Testis (tissue), 3 donors: ENCODE data around the gene INSIG1. TPM values are rescaled to one million over a fixed set of nuclear protein-coding genes. Genes with fewer than 3 reads are reported as not detected.

Source experiments
- DNase-seq: peaks from one replicate; pipeline ENCODE4 v3.0.0-alpha.2; 2019
- H3K27ac ChIP-seq, 2 donors: fragments of 200-600 bp; sonication (generic); one replicate each; pipeline ENCODE4 v1.5.1; 2019
- H3K27me3 ChIP-seq: fragments of 200-600 bp; sonication (generic); one replicate; pipeline ENCODE4 v1.5.1; 2019
- H3K36me3 ChIP-seq: fragments of 200-600 bp; sonication (generic); one replicate; pipeline ENCODE4 v1.5.1; 2017; ENCODE audit warnings: low read depth; ENCODE audit errors: missing control alignments
- H3K4me1 ChIP-seq: fragments of 200-600 bp; sonication (generic); one replicate; pipeline ENCODE4 v1.5.1; 2019
- H3K4me3 ChIP-seq, 2 donors: fragments of 200-600 bp; sonication (generic); one replicate each; pipeline ENCODE4 v1.5.1; 2017 to 2019
- H3K9me3 ChIP-seq: fragments of 200-600 bp; sonication (generic); one replicate; pipeline ENCODE4 v1.5.1; 2017
- POLR2A ChIP-seq: fragments of 450-650 bp; IDR thresholded peaks from one replicate; pipeline ENCODE4 v1.6.1; 2017; ENCODE audit warnings: antibody characterized with exemption, mild to moderate bottlenecking, moderate library complexity
- WGBS, 2 donors: methylation state at CpG; one replicate each; pipeline ENCODE4 v1.1.5; 2018; 5-methylcytosine and 5-hydroxymethylcytosine counted together
- intact Hi-C: fragments of 100-400 bp; cut with DNase I; formaldehyde crosslinking; loops from one replicate; pipeline ENCODE4 v1.15.1; 2023; ENCODE audit warnings: low total_unique reads
- polyA plus RNA-seq: library from polyadenylated mRNA; stranded (reverse); fragments of 350-450 nt; fragmentation: Illumina TruSeq; extraction: RNeasy Lipid Tissue Mini Kit (QIAGEN cat#74804); gene quantifications from one replicate; pipeline ENCODE4 v1.2.3, GENCODE V29; 2014; ENCODE audit warnings: low read depth, low replicate concordance; ENCODE audit not compliant: insufficient read depth
- total RNA-seq, 2 donors: library from RNA; depleted of rRNA; stranded (reverse); fragments of >200 nt; gene quantifications; one replicate each; pipeline ENCODE4 v1.2.3, GENCODE V29; 2016
- TF ChIP-seq, protein P1 (sequence below), 3 experiments: fragments of 450-650 bp in 2 of 3; fragments of 200-600 bp in 1 of 3; sonication (generic) in 1 of 3; IDR thresholded peaks; one replicate each; pipeline ENCODE4 v1.5.1; 2016 to 2019; ENCODE audit warnings: antibody characterized with exemption in 3 of 3, mild to moderate bottlenecking in 2 of 3, moderate library complexity in 1 of 3

INSIG1 gene
- total and polyA plus RNA-seq, 3 donors from 2014 or later, result 52.7 to 118 (median 89.7) TPM

DNA sequence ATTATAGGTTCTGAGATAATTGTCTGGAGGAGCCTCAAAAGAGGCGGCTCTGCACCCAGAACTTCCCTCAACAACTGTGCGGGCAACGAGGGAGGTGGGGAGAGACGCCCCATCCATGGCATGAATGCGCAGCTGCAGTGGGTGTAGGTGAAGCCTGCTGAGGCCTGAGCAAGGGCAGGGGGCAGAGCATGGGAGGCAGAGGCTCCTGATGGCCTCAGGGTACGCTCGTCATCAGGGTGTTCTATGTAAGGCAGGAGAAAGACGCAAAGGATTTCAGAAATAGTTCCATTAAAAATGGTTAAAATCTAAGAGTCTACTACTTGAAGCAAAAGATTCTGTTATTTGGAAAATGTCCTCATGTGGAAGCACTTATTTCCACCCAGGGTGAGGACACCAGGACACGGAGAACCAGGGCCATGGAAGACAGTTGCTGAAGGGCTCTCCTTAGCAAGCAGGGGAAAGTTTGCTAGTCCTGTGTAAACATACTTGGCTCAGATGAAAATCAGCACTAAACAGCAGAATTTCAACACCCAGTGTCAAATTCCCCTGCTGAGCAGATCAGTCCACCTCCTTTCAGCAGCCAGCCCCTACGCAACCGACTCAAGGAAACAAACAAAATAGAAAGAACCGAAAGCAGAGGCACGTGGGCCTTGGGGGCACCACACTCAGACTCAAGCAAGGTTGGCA, 18.9 kb downstream of the INSIG1 start:
- WGBS, 2 donors, result 78 to 84% methylated on average over 11 to 13 of the region's 13 CpGs
- TF ChIP-seq, protein P1, sequence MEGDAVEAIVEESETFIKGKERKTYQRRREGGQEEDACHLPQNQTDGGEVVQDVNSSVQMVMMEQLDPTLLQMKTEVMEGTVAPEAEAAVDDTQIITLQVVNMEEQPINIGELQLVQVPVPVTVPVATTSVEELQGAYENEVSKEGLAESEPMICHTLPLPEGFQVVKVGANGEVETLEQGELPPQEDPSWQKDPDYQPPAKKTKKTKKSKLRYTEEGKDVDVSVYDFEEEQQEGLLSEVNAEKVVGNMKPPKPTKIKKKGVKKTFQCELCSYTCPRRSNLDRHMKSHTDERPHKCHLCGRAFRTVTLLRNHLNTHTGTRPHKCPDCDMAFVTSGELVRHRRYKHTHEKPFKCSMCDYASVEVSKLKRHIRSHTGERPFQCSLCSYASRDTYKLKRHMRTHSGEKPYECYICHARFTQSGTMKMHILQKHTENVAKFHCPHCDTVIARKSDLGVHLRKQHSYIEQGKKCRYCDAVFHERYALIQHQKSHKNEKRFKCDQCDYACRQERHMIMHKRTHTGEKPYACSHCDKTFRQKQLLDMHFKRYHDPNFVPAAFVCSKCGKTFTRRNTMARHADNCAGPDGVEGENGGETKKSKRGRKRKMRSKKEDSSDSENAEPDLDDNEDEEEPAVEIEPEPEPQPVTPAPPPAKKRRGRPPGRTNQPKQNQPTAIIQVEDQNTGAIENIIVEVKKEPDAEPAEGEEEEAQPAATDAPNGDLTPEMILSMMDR (IDR thresholded peaks at IDR 0.05), result no peak
- no peak for TF ChIP-seq POLR2A
- intact Hi-C loops, result no loop called here
- Histone ChIP-seq H3K4me1 (no peaks in the 10 kb centered on the region), H3K27me3 (no peaks in the 10 kb centered on the region), H3K36me3 (no peaks in the 10 kb centered on the region), H3K9me3 (no peaks in the 10 kb centered on the region), H3K27ac (no peak overlapping the region), H3K4me3 (no peak overlapping the region)
- DNase-seq, result no peak

DNA sequence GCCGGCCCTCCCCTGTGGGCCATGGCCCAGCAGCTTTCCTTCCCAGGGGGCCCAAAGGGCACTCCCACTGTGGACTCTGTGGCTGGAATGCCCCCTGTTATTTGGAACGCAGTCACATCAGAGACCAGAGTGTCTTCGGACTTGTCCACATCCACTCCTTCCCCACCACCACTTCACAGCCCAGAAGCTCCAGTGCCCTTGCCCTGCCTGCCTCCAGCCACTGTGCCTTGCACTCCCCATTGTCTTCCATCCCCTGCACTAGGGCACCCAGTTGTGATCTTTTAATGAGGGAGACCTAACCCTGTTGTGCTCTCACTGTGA, 19.4 kb downstream of the INSIG1 start:
- H3K4me3 ChIP-seq, result no peak overlapping the region
- H3K27ac ChIP-seq, result no peak overlapping the region
- H3K4me1 ChIP-seq, result no peaks in the 10 kb centered on the region
- intact Hi-C loops, result no loop called here
- DNase-seq, result no peak
- no peaks in the 10 kb centered on the region for H3K9me3 ChIP-seq
- TF ChIP-seq POLR2A, result no peak
- TF ChIP-seq, protein P1 (IDR thresholded peaks at IDR 0.05), result no peak
- no peaks in the 10 kb centered on the region for H3K27me3 ChIP-seq
- 94 to 97% methylated on average over 2 to 3 of the region's 3 CpGs for WGBS, 2 donors
- H3K36me3 ChIP-seq, result no peaks in the 10 kb centered on the region

DNA sequence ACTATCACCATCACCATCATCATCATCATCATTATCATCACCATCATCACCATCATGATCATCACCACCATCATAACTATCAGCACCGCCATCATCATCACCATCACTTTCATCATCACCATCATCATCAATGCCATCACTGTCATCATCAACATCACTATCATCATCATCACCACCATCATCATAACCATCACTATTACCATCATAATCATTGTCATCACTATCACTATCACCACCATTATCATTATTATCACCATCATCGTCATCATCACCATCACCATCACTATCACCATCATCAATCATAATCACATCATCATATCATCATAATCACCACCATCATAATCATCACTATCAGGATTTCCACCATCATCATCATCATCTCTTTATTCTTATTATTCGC, 20.6 kb downstream of the INSIG1 start:
- Histone ChIP-seq H3K27ac (no peak overlapping the region), H3K4me1 (no peaks in the 10 kb centered on the region), H3K36me3 (no peaks in the 10 kb centered on the region), H3K27me3 (no peaks in the 10 kb centered on the region), H3K4me3 (no peak overlapping the region), H3K9me3 (no peaks in the 10 kb centered on the region)
- intact Hi-C loops, result no loop called here
- TF ChIP-seq POLR2A, result no peak
- TF ChIP-seq, protein P1 (IDR thresholded peaks at IDR 0.05), result no peak
- WGBS, 2 donors, result 93 to 94% methylated on average over 3 of the region's 3 CpGs
- no peak for DNase-seq

DNA sequence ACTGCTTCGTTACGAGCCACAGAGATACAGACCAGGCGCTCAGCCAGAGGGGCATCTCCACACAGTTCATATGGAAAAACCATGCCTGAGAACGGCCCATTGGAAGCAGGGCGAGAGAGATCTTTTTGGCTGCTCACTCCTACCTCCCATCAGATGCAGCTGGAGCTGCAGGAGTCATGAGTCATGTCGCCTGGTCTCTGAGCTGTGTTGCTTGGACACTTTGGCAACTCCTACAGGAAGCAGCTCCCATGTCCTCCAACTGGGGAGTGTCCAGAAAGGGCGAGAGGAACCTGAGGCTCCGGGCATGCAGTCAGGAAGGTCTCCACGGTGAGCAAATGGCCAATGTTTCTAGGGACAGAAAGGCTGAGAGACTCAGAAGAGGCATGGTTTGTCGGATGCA, 24.9 kb downstream of the INSIG1 start:
- no peak for DNase-seq
- no peak for TF ChIP-seq POLR2A
- TF ChIP-seq, protein P1 (IDR thresholded peaks at IDR 0.05), result no peak
- H3K4me1 ChIP-seq, result no peaks in the 10 kb centered on the region
- H3K4me3 ChIP-seq, result no peak overlapping the region
- no peaks in the 10 kb centered on the region for H3K27me3 ChIP-seq
- intact Hi-C loops, result no loop called here
- H3K27ac ChIP-seq, result no peak overlapping the region
- no peaks in the 10 kb centered on the region for H3K9me3 ChIP-seq
- H3K36me3 ChIP-seq, result no peaks in the 10 kb centered on the region
- WGBS, 2 donors, result 59 to 70% methylated on average over 10 of the region's 10 CpGs

DNA sequence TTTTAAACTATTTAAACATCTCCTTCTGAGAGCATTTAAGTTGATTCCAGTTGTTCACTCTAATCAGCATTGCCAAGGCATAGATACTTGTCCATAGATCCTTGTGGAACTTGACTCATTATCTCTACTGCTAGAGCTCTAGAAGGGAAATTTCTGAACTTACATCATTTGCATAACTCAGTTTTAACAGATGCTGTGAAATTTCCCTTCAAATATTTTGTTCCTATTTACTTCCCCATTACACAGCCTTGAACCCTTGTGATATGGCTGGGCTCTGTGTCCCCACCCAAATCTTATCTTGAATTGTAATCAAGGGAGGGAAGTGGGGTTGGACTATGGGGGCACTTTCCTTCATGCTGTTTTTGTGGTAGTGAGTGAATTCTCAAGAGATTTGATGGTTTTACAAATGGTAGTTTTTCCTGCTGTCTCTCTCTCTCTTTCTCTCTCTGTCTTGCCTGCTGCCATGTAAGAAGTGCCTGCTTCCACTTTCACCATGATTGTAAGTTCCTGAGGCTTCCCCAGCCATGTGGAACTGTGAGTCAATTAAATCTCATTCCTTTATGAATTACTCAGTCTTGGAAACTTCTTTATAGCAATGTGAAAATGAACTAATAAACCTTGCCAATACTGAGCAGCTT, 25.4 kb downstream of the INSIG1 start:
- no peaks in the 10 kb centered on the region for H3K27me3 ChIP-seq
- no peaks in the 10 kb centered on the region for H3K36me3 ChIP-seq
- H3K27ac ChIP-seq, result no peak overlapping the region
- intact Hi-C loops, result no loop called here
- TF ChIP-seq, protein P1 (IDR thresholded peaks at IDR 0.05), result no peak
- TF ChIP-seq POLR2A, result no peak
- H3K4me1 ChIP-seq, result no peaks in the 10 kb centered on the region
- no peaks in the 10 kb centered on the region for H3K9me3 ChIP-seq
- no peak for DNase-seq
- H3K4me3 ChIP-seq, result no peak overlapping the region
